HEK293 (cell line): ENCODE results near the gene PSMB9.
"Not testable (repeated sequence)": the region's sequence is repeated elsewhere in the genome, so short reads cannot be mapped to it uniquely, and the experiment has no call there.

Experiments
- CTCF ChIA-PET: fragments of 350-600 bp; formaldehyde crosslinking; extraction: SDS; loops from one replicate; lab custom pipeline; 2021; ENCODE audit warnings: antibody characterized with exemption; lab: Yijun Ruan, JAX
- POLR2A ChIA-PET: fragments of 300-600 bp; formaldehyde crosslinking; extraction: SDS; loops from one replicate; lab custom pipeline; 2020; ENCODE audit warnings: antibody characterized with exemption, inconsistent platforms; lab: Yijun Ruan, JAX
- H3K27ac ChIP-seq: fragments of 200-500 bp; sonication (Bioruptor generic); 2 replicates; pipeline ENCODE4 v1.5.1; 2014; ENCODE audit warnings: low read depth, low read length, control low read depth, inconsistent platforms; ENCODE audit errors: extremely low read depth
- H3K36me3 ChIP-seq, 2 experiments: fragments of 200-500 bp in 1 of 2; sonication (Bioruptor generic) in 1 of 2; 1 replicate in 1 of 2; 2 replicates in 1 of 2; pipeline ENCODE4 v1.5.1; 2014 to 2017; ENCODE audit warnings: inconsistent platforms in 2 of 2, low read length in 2 of 2; ENCODE audit not compliant: control insufficient read depth in 2 of 2, insufficient read depth in 1 of 2
- H3K4me1 ChIP-seq: fragments of 200-500 bp; sonication (Bioruptor generic); 2 replicates; pipeline ENCODE4 v1.5.1; 2014; ENCODE audit warnings: mild to moderate bottlenecking, low read length, inconsistent platforms; ENCODE audit not compliant: control insufficient read depth, insufficient read depth
- H3K4me3 ChIP-seq: 2 replicates; pipeline ENCODE4 v1.5.1; 2011; ENCODE audit warnings: low read depth, mild to moderate bottlenecking, control low read depth, low read length, moderate library complexity
- H3K9me3 ChIP-seq: fragments of 200-500 bp; sonication (Bioruptor generic); 2 replicates; pipeline ENCODE4 v1.5.1; 2014; ENCODE audit warnings: low read depth, low read length, inconsistent platforms; ENCODE audit not compliant: control insufficient read depth, insufficient read depth
- EGR2 ChIP-seq: fragments of 450-650 bp; formaldehyde crosslinking; IDR thresholded peaks from 2 replicates; pipeline ENCODE4 v1.5.1; 2016; ENCODE audit warnings: low read depth, missing biosample characterization, missing genetic modification characterization
- KLF8 ChIP-seq: fragments of 450-650 bp; formaldehyde crosslinking; IDR thresholded peaks from 2 replicates; pipeline ENCODE4 v1.5.1; 2016; ENCODE audit warnings: missing biosample characterization, missing genetic modification characterization
- SP3 ChIP-seq: fragments of 450-650 bp; formaldehyde crosslinking; IDR thresholded peaks from 2 replicates; pipeline ENCODE4 v1.5.1; 2016; ENCODE audit warnings: missing biosample characterization, missing genetic modification characterization
- SP7 ChIP-seq: fragments of 450-650 bp; formaldehyde crosslinking; IDR thresholded peaks from 2 replicates; pipeline ENCODE4 v1.5.1; 2016; ENCODE audit warnings: missing biosample characterization, missing genetic modification characterization
- TCF7L2 ChIP-seq: IDR thresholded peaks from 2 replicates; pipeline ENCODE4 v1.6.1; 2011; ENCODE audit warnings: low read depth, mild to moderate bottlenecking, inconsistent platforms, low read length, moderate library complexity, borderline replicate concordance
- ZEB2 ChIP-seq: fragments of 450-650 bp; formaldehyde crosslinking; IDR thresholded peaks from 2 replicates; pipeline ENCODE4 v1.5.1; 2016; ENCODE audit warnings: missing biosample characterization, missing genetic modification characterization
- ZNF10 ChIP-seq: fragments of 450-650 bp; formaldehyde crosslinking; IDR thresholded peaks from 2 replicates; pipeline ENCODE4 v1.5.1; 2017; ENCODE audit warnings: missing biosample characterization, missing genetic modification characterization
- ZNF169 ChIP-seq: fragments of 450-650 bp; formaldehyde crosslinking; IDR thresholded peaks from 2 replicates; pipeline ENCODE4 v1.5.1; 2016; ENCODE audit warnings: missing biosample characterization, missing genetic modification characterization
- ZNF514 ChIP-seq: fragments of 450-650 bp; formaldehyde crosslinking; IDR thresholded peaks from 2 replicates; pipeline ENCODE4 v1.5.1; 2016; ENCODE audit warnings: missing biosample characterization, missing genetic modification characterization
- ZNF621 ChIP-seq: fragments of 450-650 bp; formaldehyde crosslinking; IDR thresholded peaks from 2 replicates; pipeline ENCODE4 v1.5.1; 2017; ENCODE audit warnings: missing biosample characterization, missing genetic modification characterization
- ZNF830 ChIP-seq: fragments of 450-650 bp; IDR thresholded peaks from 2 replicates; pipeline ENCODE4 v1.5.0; 2018; ENCODE audit warnings: missing biosample characterization, missing genetic modification characterization, low read depth, mild to moderate bottlenecking, moderate library complexity
- TF ChIP-seq, protein P1 (sequence below): fragments of 450-650 bp; formaldehyde crosslinking; IDR thresholded peaks from 2 replicates; pipeline ENCODE4 v1.5.1; 2016; ENCODE audit warnings: missing biosample characterization, missing genetic modification characterization, low read depth
- TF ChIP-seq, protein P2 (sequence below): fragments of 450-650 bp; formaldehyde crosslinking; IDR thresholded peaks from 2 replicates; pipeline ENCODE4 v1.5.1; 2016; ENCODE audit warnings: missing biosample characterization, missing genetic modification characterization
- TF ChIP-seq, protein P3 (sequence below): fragments of 450-650 bp; formaldehyde crosslinking; IDR thresholded peaks from 2 replicates; pipeline ENCODE4 v1.5.1; 2016; ENCODE audit warnings: missing biosample characterization, missing genetic modification characterization

Gene PSMB9

DNA sequence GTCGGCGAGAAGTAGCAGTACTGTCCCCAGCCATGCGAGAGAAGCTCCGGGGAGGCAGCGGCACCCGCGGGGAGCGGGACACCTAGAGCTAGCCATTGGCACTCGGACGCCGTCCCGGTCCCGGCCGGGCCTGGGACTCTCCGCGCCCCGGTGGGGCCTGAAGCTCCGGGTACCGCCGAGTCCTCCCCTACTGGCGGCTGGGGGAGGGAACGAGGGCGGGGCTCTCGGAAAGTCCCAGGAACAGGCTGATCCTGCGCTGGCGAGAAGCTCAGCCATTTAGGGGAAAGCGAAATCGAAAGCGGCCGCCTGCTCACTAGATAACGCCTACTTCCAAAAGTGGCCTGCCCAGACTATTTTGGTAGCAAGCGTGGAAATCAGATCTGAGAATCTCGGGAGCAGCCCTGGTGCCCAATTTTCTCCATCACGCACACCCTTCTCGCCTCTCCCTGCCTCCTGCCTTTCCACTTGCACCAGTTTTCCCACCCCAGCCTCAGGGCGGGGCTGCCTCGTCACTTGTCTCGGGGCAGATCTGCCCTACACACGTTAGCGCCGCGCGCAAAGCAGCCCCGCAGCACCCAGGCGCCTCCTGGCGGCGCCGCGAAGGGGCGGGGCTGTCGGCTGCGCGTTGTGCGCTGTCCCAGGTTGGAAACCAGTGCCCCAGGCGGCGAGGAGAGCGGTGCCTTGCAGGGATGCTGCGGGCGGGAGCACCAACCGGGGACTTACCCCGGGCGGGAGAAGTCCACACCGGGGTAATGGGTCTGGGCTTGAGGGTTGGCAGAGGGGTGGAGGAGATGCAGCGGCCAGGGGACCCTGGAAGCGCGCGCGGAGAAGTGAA, at the start of gene PSMB9, which contains the start of gene TAP1 (continued):
- TF ChIP-seq ZEB2 (tag by site-specific recombination), result 0 out of 2 replicates have a peak, but pooled peaks have one; percentile 46
- TF ChIP-seq, protein P1, sequence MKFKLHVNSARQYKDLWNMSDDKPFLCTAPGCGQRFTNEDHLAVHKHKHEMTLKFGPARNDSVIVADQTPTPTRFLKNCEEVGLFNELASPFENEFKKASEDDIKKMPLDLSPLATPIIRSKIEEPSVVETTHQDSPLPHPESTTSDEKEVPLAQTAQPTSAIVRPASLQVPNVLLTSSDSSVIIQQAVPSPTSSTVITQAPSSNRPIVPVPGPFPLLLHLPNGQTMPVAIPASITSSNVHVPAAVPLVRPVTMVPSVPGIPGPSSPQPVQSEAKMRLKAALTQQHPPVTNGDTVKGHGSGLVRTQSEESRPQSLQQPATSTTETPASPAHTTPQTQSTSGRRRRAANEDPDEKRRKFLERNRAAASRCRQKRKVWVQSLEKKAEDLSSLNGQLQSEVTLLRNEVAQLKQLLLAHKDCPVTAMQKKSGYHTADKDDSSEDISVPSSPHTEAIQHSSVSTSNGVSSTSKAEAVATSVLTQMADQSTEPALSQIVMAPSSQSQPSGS (tag by site-specific recombination), result no peak
- TF ChIP-seq ZNF830 (tag by site-specific recombination), result no peak
- TF ChIP-seq, protein P2, sequence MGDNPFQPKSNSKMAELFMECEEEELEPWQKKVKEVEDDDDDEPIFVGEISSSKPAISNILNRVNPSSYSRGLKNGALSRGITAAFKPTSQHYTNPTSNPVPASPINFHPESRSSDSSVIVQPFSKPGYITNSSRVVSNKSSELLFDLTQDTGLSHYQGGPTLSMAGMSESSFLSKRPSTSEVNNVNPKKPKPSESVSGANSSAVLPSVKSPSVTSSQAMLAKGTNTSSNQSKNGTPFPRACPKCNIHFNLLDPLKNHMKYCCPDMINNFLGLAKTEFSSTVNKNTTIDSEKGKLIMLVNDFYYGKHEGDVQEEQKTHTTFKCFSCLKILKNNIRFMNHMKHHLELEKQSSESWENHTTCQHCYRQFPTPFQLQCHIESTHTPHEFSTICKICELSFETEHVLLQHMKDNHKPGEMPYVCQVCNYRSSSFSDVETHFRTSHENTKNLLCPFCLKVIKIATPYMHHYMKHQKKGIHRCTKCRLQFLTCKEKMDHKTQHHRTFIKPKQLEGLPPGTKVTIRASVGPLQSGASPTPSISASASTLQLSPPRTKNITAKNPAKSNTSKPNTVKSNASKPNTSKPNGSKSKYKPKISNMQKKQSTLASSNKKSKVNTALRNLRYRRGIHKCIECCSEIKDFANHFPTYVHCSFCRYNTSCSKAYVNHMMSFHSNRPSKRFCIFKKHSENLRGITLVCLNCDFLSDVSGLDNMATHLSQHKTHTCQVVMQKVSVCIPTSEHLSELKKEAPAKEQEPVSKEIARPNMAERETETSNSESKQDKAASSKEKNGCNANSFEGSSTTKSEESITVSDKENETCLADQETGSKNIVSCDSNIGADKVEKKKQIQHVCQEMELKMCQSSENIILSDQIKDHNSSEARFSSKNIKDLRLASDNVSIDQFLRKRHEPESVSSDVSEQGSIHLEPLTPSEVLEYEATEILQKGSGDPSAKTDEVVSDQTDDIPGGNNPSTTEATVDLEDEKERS (tag by site-specific recombination), result no peak
- peak; percentile 88 for TF ChIP-seq SP3 (tag by site-specific recombination)
- peak; percentile 96; the same call in 1 of the 2 replicates for TF ChIP-seq KLF8 (tag by site-specific recombination)
- TF ChIP-seq TCF7L2, result no peak
- no peak for TF ChIP-seq ZNF169

DNA sequence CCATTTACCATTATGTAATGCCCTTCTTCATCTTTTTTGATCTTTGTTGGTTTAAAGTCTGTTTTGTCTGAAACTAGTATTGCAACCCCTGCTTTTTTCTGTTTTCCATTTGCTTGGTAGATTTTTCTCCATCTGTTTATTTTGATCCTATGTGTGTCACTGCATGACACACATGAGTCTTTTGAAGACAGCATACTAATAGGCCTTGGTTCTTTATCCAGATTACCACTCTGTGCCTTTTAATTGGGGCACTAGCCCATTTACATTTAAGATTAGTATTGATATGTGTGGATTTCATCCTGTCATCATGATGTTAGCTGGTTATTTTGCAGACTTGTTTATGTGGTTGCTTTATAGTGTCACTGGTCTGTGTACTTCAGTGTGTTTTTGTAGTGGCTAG, 48.6 kb upstream of the PSMB9 start:
- H3K36me3 ChIP-seq, H3K9me3 ChIP-seq, POLR2A ChIA-PET, H3K4me3 ChIP-seq, H3K27ac ChIP-seq, H3K4me1 ChIP-seq: not testable (repeated sequence)
- CTCF ChIA-PET, result interaction anchor here (1.3 to 2.8 kb wide), 4 partner anchors 22 to 392 kb away, joined by 3 to 15 read pairs (median 4); no protein-coding TSS in a partner anchor

DNA sequence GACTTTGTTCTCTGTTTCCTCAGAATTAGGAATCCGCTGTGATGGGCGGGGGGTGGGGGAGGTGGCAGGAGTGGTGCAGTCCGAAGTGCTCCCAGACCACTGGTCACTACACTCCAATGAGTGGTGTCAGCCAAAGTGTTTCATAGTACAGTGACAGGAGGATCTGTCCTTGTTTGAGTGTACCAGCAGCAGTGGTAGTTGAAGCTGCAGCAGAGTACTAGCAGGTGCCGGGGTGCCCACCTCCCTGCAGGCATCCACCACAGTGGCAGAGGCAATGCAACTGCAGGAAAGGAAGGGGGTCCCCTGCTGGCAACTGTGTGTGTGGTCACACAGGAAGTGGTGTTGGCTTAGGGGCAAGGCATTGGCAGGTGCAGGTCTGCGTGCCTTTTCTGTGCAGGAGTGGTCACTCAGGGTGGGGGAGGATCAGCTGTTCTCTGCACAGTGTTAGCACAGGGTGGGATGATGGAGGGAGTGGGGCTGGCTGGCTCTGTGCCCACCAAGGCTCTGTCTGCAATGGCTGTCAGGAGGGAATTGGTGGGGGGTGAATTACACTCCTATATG, 46.9 kb upstream of the PSMB9 start:
- POLR2A ChIA-PET, result no interaction called here
- no peaks in the 10 kb centered on the region for H3K9me3 ChIP-seq
- TF ChIP-seq EGR2 (tag by site-specific recombination) (no peak), ZNF10 (tag by site-specific recombination) (peak; percentile 52; the same call in 1 of the 2 replicates), ZNF621 (tag by site-specific recombination) (no peak), ZNF514 (tag by site-specific recombination) (no peak), SP7 (tag by site-specific recombination) (no peak)
- TF ChIP-seq, protein P3, sequence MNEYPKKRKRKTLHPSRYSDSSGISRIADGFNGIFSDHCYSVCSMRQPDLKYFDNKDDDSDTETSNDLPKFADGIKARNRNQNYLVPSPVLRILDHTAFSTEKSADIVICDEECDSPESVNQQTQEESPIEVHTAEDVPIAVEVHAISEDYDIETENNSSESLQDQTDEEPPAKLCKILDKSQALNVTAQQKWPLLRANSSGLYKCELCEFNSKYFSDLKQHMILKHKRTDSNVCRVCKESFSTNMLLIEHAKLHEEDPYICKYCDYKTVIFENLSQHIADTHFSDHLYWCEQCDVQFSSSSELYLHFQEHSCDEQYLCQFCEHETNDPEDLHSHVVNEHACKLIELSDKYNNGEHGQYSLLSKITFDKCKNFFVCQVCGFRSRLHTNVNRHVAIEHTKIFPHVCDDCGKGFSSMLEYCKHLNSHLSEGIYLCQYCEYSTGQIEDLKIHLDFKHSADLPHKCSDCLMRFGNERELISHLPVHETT (tag by site-specific recombination), result no peak
- TF ChIP-seq, all 188 proteins: peak for 1
- CTCF ChIA-PET, result interaction anchor here (0.5 to 3.6 kb wide), 6 partner anchors 16 to 1193 kb away, joined by 3 to 24 read pairs (median 4); no protein-coding TSS in a partner anchor
- Histone ChIP-seq H3K36me3 (no peaks in the 10 kb centered on the region), H3K4me1 (no peaks in the 10 kb centered on the region), H3K4me3 (no peak overlapping the region), H3K27ac (no peak overlapping the region)
